Endothelial cell of umbilical vein (primary cell): Measurements from ENCODE around the gene RAMAC. TPM values are rescaled to one million over a fixed set of nuclear protein-coding genes. Genes with fewer than 3 reads are reported as not detected.

Experiments used
- BruUV-seq: library from RNA; stranded (reverse); fragments of 400-500 nt; replicated peaks from 2 replicates; lab custom pipeline; 2021; lab: Mats Ljungman, UMichigan
- CTCF ChIA-PET: fragments of 300-600, 350-600 bp; sonication (Branson Sonifier 250); formaldehyde crosslinking; loops from one replicate; lab custom pipeline; 2021; ENCODE audit warnings: antibody characterized with exemption, inconsistent platforms; lab: Charles Lee
- POLR2A ChIA-PET: fragments of 300-600, 350-600 bp; sonication (Branson Sonifier 250); formaldehyde crosslinking; loops from one replicate; lab custom pipeline; 2021; ENCODE audit warnings: antibody characterized with exemption, inconsistent platforms; lab: Charles Lee
- DNase-seq: peaks from one replicate; pipeline ENCODE4 v3.0.0-alpha.2; 2011; ENCODE audit warnings: low read depth, low spot score
- FAIRE-seq: peaks from 2 replicates; lab custom pipeline; 2011; peaks lifted over from hg19 to GRCh38; lab: Jason Lieb, UNC
- H2AFZ ChIP-seq: 2 replicates; pipeline ENCODE4 v1.6.0; 2012; ENCODE audit warnings: low read depth, low read length, control low read depth, inconsistent platforms
- H3K27ac ChIP-seq: 2 replicates; pipeline ENCODE4 v1.5.1; 2011; ENCODE audit warnings: low read depth, mild to moderate bottlenecking, control low read depth, low read length, moderate library complexity; ENCODE audit not compliant: insufficient read depth
- H3K27me3 ChIP-seq, 2 experiments: 2 replicates each; pipeline versions ENCODE4 v1.6.0 to v1.6.1; 2011; ENCODE audit warnings: low read length in 2 of 2, mixed read lengths in 1 of 2; ENCODE audit not compliant: control insufficient read depth in 2 of 2, insufficient read depth in 2 of 2
- H3K36me3 ChIP-seq, 2 experiments: 2 replicates in 1 of 2; 3 replicates in 1 of 2; pipeline ENCODE4 v1.5.1; 2011; ENCODE audit warnings: low read length in 2 of 2, mild to moderate bottlenecking in 1 of 2, moderate library complexity in 1 of 2; ENCODE audit not compliant: control insufficient read depth in 2 of 2, insufficient read depth in 2 of 2; ENCODE audit errors: extremely low read depth in 1 of 2
- H3K4me1 ChIP-seq: 3 replicates; pipeline ENCODE4 v1.5.1; 2011; ENCODE audit warnings: mild to moderate bottlenecking, low read length; ENCODE audit not compliant: control insufficient read depth, insufficient read depth; ENCODE audit errors: extremely low read depth
- H3K4me2 ChIP-seq: 2 replicates; pipeline ENCODE4 v1.6.1; 2011; ENCODE audit warnings: low read length, control low read depth, mixed read lengths; ENCODE audit not compliant: insufficient read depth
- H3K4me3 ChIP-seq, 3 experiments: fragments of 200-600 bp in 1 of 3; sonication (generic), shearing (Covaris generic) in 1 of 3; replicated peaks in 1 of 3; 2 replicates each; pipeline ENCODE4 v1.5.1; 2011 to 2016; ENCODE audit warnings: control low read depth in 3 of 3, low read length in 3 of 3, mild to moderate bottlenecking in 2 of 3, inconsistent platforms in 1 of 3, low read depth in 1 of 3, moderate library complexity in 1 of 3; ENCODE audit not compliant: insufficient read depth in 1 of 3
- H3K79me2 ChIP-seq: 2 replicates; pipeline ENCODE4 v1.6.0; 2012; ENCODE audit warnings: low read length, inconsistent platforms; ENCODE audit not compliant: control insufficient read depth, insufficient read depth
- H3K9ac ChIP-seq: replicated peaks from 2 replicates; pipeline ENCODE3; 2011; ENCODE audit warnings: low read length, control low read depth; ENCODE audit not compliant: insufficient read depth; ENCODE audit errors: extremely low read depth
- H3K9me1 ChIP-seq: replicated peaks from 3 replicates; pipeline ENCODE4 v1.6.0; 2011; ENCODE audit warnings: mild to moderate bottlenecking, low read length; ENCODE audit not compliant: control insufficient read depth, insufficient read depth; ENCODE audit errors: extremely low read depth
- H3K9me3 ChIP-seq: replicated peaks from 2 replicates; pipeline ENCODE4 v1.5.1; 2012; ENCODE audit warnings: low read length, inconsistent platforms; ENCODE audit not compliant: control insufficient read depth, insufficient read depth
- H4K20me1 ChIP-seq: replicated peaks from 2 replicates; pipeline ENCODE3; 2011; ENCODE audit warnings: mild to moderate bottlenecking, low read length; ENCODE audit not compliant: control insufficient read depth, insufficient read depth; ENCODE audit errors: extremely low read depth
- EZH2 ChIP-seq: IDR thresholded peaks from 2 replicates; pipeline ENCODE4 v1.6.1; 2012; ENCODE audit warnings: borderline replicate concordance, low read depth, mild to moderate bottlenecking, moderate library complexity, low read length, inconsistent platforms; ENCODE audit not compliant: severe bottlenecking
- FOS ChIP-seq: IDR thresholded peaks from 2 replicates; pipeline ENCODE4 v1.6.1; 2011; ENCODE audit warnings: mild to moderate bottlenecking, low read length, moderate library complexity, borderline replicate concordance; ENCODE audit not compliant: insufficient read depth
- GATA2 ChIP-seq: IDR thresholded peaks from 2 replicates; pipeline ENCODE4 v1.7.0; 2011; ENCODE audit warnings: low read depth, mild to moderate bottlenecking, moderate library complexity, mixed read lengths, low read length; ENCODE audit not compliant: insufficient read length, insufficient read depth
- JUN ChIP-seq: IDR thresholded peaks from 2 replicates; pipeline ENCODE4 v1.6.1; 2011; ENCODE audit warnings: borderline replicate concordance, low read depth; ENCODE audit not compliant: insufficient read length, insufficient read depth
- MAX ChIP-seq: IDR thresholded peaks from 2 replicates; pipeline ENCODE4 v1.6.1; 2011; ENCODE audit not compliant: insufficient read depth, insufficient read length
- MYC ChIP-seq: IDR thresholded peaks from one replicate; pipeline ENCODE4 v1.6.1; 2011; ENCODE audit warnings: mild to moderate bottlenecking, low read depth, low read length
- POLR2A ChIP-seq: IDR thresholded peaks from 2 replicates; pipeline ENCODE4 v1.6.1; 2012; ENCODE audit warnings: low read depth, mild to moderate bottlenecking, control low read depth, low read length
- POLR2AphosphoS5 ChIP-seq: IDR thresholded peaks from 2 replicates; pipeline ENCODE4 v1.6.1; 2012; ENCODE audit warnings: low read depth, mild to moderate bottlenecking, control low read depth, low read length, moderate library complexity; ENCODE audit not compliant: insufficient read depth
- dilution Hi-C: fragments of 300-500 bp; cut with MboI; formaldehyde crosslinking; loops from one replicate; pipeline ENCODE4 v1.15.0; 2019; ENCODE audit warnings: low sequenced_read_pairs; ENCODE audit not compliant: extremely low pct_ligation_motif_present
- intact Hi-C: fragments of 100-400 bp; cut with micrococcal nuclease; formaldehyde crosslinking; loops from one replicate; pipeline ENCODE4 v1.10.0; 2022
- polyA plus RNA-seq, 4 experiments: library from polyadenylated mRNA; depleted of rRNA in 3 of 4; stranded (reverse) in 3 of 4; unstranded in 1 of 4; fragments of >200 nt; gene quantifications; 2 replicates each; pipeline versions ENCODE4 v1.2.1 to v1.2.3, GENCODE V29; 2011 to 2012; ENCODE audit warnings: missing spikeins in 1 of 4
- total RNA-seq: library from RNA; stranded (reverse); gene quantifications from 2 replicates; pipeline ENCODE4 v1.2.3, GENCODE V29; 2021
- TF ChIP-seq, protein P1 (sequence below), 2 donors: IDR thresholded peaks; 1 replicate in 1 of 2; 2 replicates in 1 of 2; pipeline ENCODE4 v1.5.1; 2011; ENCODE audit warnings: low read length in 2 of 2, mild to moderate bottlenecking in 2 of 2, moderate library complexity in 2 of 2, control low read depth in 1 of 2, inconsistent platforms in 1 of 2, low read depth in 1 of 2; ENCODE audit not compliant: insufficient read depth in 1 of 2; ENCODE audit errors: extremely low read depth in 1 of 2

Gene RAMAC
- total and polyA plus RNA-seq, 2 donors (not counting 3 experiments of a cell fraction or from before 2014, with no cell fraction given), result 12.5 to 14.1 TPM

GRCh38 chr15:83036253-83036652, 50.2 kb downstream of the RAMAC start:
- peaks cover 84% of the 10 kb centered on the region for H3K79me2 ChIP-seq
- no peaks in the 10 kb centered on the region for H3K4me1 ChIP-seq
- FAIRE-seq (no peak), DNase-seq (no peak)
- H3K4me2 ChIP-seq, result no peak overlapping the region
- ChIA-PET CTCF (no interaction called here), POLR2A (no interaction called here)
- peaks cover 2 to 3% of the 10 kb centered on the region in 2 experiments for H3K36me3 ChIP-seq
- H3K9ac ChIP-seq, result no peak overlapping the region
- peaks cover 5% of the 10 kb centered on the region for H4K20me1 ChIP-seq
- no peaks in the 10 kb centered on the region for H3K9me3 ChIP-seq
- intact Hi-C loops, result no loop called here
- BruUV-seq, result no TSS peak
- H3K27me3 ChIP-seq, result no peaks in the 10 kb centered on the region
- dilution Hi-C loops, result no loop called here
- H2AFZ ChIP-seq, result no peak overlapping the region
- H3K4me3 ChIP-seq, result no peak overlapping the region
- TF ChIP-seq GATA2 (no peak), FOS (no peak), MYC (no peak), JUN (no peak), POLR2A (no peak), POLR2AphosphoS5 (no peak), EZH2 (no peak), MAX (no peak)
- TF ChIP-seq, protein P1, sequence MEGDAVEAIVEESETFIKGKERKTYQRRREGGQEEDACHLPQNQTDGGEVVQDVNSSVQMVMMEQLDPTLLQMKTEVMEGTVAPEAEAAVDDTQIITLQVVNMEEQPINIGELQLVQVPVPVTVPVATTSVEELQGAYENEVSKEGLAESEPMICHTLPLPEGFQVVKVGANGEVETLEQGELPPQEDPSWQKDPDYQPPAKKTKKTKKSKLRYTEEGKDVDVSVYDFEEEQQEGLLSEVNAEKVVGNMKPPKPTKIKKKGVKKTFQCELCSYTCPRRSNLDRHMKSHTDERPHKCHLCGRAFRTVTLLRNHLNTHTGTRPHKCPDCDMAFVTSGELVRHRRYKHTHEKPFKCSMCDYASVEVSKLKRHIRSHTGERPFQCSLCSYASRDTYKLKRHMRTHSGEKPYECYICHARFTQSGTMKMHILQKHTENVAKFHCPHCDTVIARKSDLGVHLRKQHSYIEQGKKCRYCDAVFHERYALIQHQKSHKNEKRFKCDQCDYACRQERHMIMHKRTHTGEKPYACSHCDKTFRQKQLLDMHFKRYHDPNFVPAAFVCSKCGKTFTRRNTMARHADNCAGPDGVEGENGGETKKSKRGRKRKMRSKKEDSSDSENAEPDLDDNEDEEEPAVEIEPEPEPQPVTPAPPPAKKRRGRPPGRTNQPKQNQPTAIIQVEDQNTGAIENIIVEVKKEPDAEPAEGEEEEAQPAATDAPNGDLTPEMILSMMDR (IDR thresholded peaks at IDR 0.05; ENCODE audit: extremely low read depth in 1 of 2, insufficient read depth in 1 of 2, low read depth in 1 of 2, low read length in 2 of 2), result no peak
- no peak overlapping the region for H3K27ac ChIP-seq
- no peaks in the 10 kb centered on the region for H3K9me1 ChIP-seq
